ENCODE results near the gene NLRP3.

Gene NLRP3

GRCh38 chr1:247493106-247493505 lies 77.1 kb downstream of the NLRP3 start:
- Histone ChIP-seq H3K36me3 (ENCODE audit: control insufficient read depth in 1 of 2, insufficient read depth in 2 of 2, low read length in 2 of 2) (no peaks in the 10 kb centered on the region), H3K9me3 (ENCODE audit: control insufficient read depth in 1 of 2, low read length in 2 of 2) (no peaks in the 10 kb centered on the region), H3K27me3 (ENCODE audit: control insufficient read depth in 1 of 2, insufficient read depth in 2 of 2, low read length in 2 of 2) (no peaks in the 10 kb centered on the region), H3K27ac (ENCODE audit: low read depth, low read length) (no peak overlapping the region), H3K4me1 (ENCODE audit: control insufficient read depth in 1 of 2, insufficient read depth in 2 of 2, low read length in 2 of 2) (no peaks in the 10 kb centered on the region), H3K9ac (ENCODE audit: low read depth in 1 of 2, low read length in 2 of 2) (no peak overlapping the region), H3K4me3 (ENCODE audit: low read depth in 1 of 2, low read length in 2 of 2) (no peak overlapping the region)

- Histone ChIP-seq H3K4me1 (ENCODE audit: control insufficient read depth in 1 of 2, insufficient read depth in 2 of 2, low read length in 2 of 2) (no peaks in the 10 kb centered on the region), H3K36me3 (ENCODE audit: control insufficient read depth in 1 of 2, insufficient read depth in 2 of 2, low read length in 2 of 2) (no peaks in the 10 kb centered on the region), H3K27ac (ENCODE audit: low read depth, low read length) (no peak overlapping the region), H3K9me3 (ENCODE audit: control insufficient read depth in 1 of 2, low read length in 2 of 2) (no peaks in the 10 kb centered on the region), H3K9ac (ENCODE audit: low read depth in 1 of 2, low read length in 2 of 2) (no peak overlapping the region), H3K4me3 (ENCODE audit: low read depth in 1 of 2, low read length in 2 of 2) (no peak overlapping the region), H3K27me3 (ENCODE audit: control insufficient read depth in 1 of 2, insufficient read depth in 2 of 2, low read length in 2 of 2) (no peaks in the 10 kb centered on the region)
Observed at GRCh38 chr1:247494767-247495166, 78.8 kb downstream of the NLRP3 start.

DNA sequence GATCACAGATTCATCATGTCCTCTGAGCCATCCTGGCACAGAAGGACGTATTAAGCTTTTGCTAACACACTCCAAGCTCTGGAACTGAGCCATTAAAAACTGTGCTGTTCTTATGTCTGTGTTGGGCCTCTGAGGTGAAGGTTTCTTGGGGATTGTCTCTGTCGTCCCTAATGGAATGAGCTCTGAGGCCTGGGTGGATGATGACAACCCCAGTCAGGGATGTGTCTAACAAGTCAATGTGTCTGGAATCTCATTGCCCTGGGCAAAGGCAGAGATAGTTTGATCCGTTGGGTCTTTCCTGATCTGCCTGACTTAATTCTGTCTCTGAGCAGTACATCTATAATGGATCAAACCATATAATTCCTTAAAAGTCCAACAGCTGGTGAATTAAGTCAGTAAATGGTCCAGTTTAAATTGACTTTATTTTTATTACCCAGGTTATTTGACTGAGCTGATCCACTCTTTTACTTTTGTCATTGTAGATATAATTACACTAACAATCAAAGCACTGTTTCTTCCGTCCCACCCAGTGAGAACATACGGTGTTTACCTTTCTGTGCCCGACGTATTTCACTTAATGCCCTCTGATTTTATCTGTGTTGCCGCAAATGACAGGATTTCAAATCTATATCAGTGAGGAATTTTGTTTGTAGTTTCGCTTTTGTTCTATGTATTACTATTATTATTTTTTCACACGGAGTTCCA lies 80.8 kb downstream of the NLRP3 start:
- Histone ChIP-seq H3K27ac (ENCODE audit: low read depth, low read length) (no peak overlapping the region), H3K27me3 (ENCODE audit: control insufficient read depth in 1 of 2, insufficient read depth in 2 of 2, low read length in 2 of 2) (no peaks in the 10 kb centered on the region), H3K4me1 (ENCODE audit: control insufficient read depth in 1 of 2, insufficient read depth in 2 of 2, low read length in 2 of 2) (no peaks in the 10 kb centered on the region), H3K4me3 (ENCODE audit: low read depth in 1 of 2, low read length in 2 of 2) (peak overlapping the region in 1 of 2 donors; percentile 22), H3K9me3 (ENCODE audit: control insufficient read depth in 1 of 2, low read length in 2 of 2) (no peaks in the 10 kb centered on the region), H3K9ac (ENCODE audit: low read depth in 1 of 2, low read length in 2 of 2) (no peak overlapping the region), H3K36me3 (ENCODE audit: control insufficient read depth in 1 of 2, insufficient read depth in 2 of 2, low read length in 2 of 2) (no peaks in the 10 kb centered on the region)
